Neural crest cell (in vitro differentiated cells): ENCODE data around the gene CDC42BPA. TPM values are rescaled to one million over a fixed set of nuclear protein-coding genes. Genes with fewer than 3 reads are reported as not detected.

Experiments used
- DNase-seq: peaks from one replicate; pipeline ENCODE4 v3.0.0; 2021; ENCODE audit warnings: low read depth, mixed read lengths, low spot score
- H3K27ac Mint-ChIP-seq: one replicate; pipeline ENCODE4 v1.8.0; 2021; ENCODE audit warnings: mild to moderate bottlenecking, mixed read lengths; ENCODE audit not compliant: unreplicated experiment
- H3K27me3 Mint-ChIP-seq: 2 replicates; pipeline ENCODE4 v1.8.0; 2021; ENCODE audit warnings: low read depth, mild to moderate bottlenecking, mixed read lengths
- H3K36me3 Mint-ChIP-seq: 2 replicates; pipeline ENCODE4 v1.8.0; 2021; ENCODE audit warnings: low read depth, mild to moderate bottlenecking, mixed read lengths
- H3K4me1 Mint-ChIP-seq: 2 replicates; pipeline ENCODE4 v1.8.0; 2021; ENCODE audit warnings: mixed read lengths
- H3K4me3 Mint-ChIP-seq: one replicate; pipeline ENCODE4 v1.8.0; 2021; ENCODE audit warnings: mild to moderate bottlenecking, mixed read lengths
- H3K9me3 Mint-ChIP-seq: 2 replicates; pipeline ENCODE4 v1.8.0; 2021; ENCODE audit warnings: mixed read lengths
- total RNA-seq: library from RNA; stranded (reverse); gene quantifications from 2 replicates; pipeline ENCODE4 v1.2.1, GENCODE V29; 2021
- TF ChIP-seq, protein P1 (sequence below): fragments of 200-600 bp; sonication (generic); conservative IDR thresholded peaks from 2 replicates; pipeline ENCODE4 v1.5.0; 2021; ENCODE audit warnings: antibody characterized with exemption, mild to moderate bottlenecking

Gene CDC42BPA
- total RNA-seq, 1 donor from 2014 or later = 35.6 TPM

DNA sequence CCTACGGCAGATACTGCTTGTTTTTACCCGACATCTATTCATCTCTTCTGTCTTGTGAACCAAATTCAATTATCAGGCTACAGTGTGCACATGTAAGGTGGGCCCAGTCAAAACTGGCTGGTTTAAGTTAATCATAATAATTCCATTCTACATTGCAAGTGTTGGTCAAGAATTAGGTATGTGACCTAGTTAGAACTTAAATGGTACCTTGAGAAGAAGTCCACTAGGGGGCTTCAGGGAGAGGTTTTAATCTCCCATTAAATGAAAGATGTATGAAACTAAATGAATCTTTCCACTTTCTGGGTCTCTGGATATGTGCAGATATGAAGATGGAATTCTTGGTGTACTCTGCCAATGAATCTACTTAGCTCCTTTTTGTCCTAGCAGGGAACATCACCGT, 187.1 kb downstream of the CDC42BPA start:
- Mint-ChIP-seq H3K27ac (no peak overlapping the region), H3K36me3 (peaks cover 21% of the 10 kb centered on the region)
- DNase-seq = no peak

DNA sequence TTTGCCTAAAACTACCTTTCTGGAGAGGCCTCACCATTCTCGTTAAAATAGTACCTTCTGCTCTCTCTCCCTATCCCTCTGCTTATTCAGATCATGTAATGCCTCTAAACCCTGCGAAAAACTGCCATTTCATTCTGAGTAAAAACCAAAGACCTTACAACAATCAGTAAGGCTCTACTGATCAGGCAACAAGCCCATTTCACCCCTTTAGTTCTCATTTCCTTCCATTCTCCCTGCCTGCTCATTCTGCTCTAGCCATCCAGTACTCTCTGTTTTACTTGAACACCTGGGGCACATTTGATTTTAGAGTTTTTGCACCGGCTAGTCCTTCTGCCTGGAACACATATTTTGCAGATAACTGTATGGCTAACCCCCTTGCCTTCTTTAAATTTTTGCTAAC, 190.4 kb downstream of the CDC42BPA start:
- Mint-ChIP-seq H3K27ac (no peak overlapping the region), H3K4me1 (no peaks in the 10 kb centered on the region), H3K9me3 (no peaks in the 10 kb centered on the region), H3K4me3 (no peak overlapping the region), H3K27me3 (no peaks in the 10 kb centered on the region), H3K36me3 (peaks cover 10% of the 10 kb centered on the region)
- no peak for DNase-seq
- TF ChIP-seq, protein P1, sequence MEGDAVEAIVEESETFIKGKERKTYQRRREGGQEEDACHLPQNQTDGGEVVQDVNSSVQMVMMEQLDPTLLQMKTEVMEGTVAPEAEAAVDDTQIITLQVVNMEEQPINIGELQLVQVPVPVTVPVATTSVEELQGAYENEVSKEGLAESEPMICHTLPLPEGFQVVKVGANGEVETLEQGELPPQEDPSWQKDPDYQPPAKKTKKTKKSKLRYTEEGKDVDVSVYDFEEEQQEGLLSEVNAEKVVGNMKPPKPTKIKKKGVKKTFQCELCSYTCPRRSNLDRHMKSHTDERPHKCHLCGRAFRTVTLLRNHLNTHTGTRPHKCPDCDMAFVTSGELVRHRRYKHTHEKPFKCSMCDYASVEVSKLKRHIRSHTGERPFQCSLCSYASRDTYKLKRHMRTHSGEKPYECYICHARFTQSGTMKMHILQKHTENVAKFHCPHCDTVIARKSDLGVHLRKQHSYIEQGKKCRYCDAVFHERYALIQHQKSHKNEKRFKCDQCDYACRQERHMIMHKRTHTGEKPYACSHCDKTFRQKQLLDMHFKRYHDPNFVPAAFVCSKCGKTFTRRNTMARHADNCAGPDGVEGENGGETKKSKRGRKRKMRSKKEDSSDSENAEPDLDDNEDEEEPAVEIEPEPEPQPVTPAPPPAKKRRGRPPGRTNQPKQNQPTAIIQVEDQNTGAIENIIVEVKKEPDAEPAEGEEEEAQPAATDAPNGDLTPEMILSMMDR = no peak

More for the DNA sequence above, 187.1 kb downstream of the CDC42BPA start:
- Mint-ChIP-seq H3K4me1 (peaks cover 5% of the 10 kb centered on the region), H3K4me3 (no peak overlapping the region), H3K9me3 (no peaks in the 10 kb centered on the region), H3K27me3 (no peaks in the 10 kb centered on the region)
- TF ChIP-seq, protein P1 = peak; percentile 59

DNA sequence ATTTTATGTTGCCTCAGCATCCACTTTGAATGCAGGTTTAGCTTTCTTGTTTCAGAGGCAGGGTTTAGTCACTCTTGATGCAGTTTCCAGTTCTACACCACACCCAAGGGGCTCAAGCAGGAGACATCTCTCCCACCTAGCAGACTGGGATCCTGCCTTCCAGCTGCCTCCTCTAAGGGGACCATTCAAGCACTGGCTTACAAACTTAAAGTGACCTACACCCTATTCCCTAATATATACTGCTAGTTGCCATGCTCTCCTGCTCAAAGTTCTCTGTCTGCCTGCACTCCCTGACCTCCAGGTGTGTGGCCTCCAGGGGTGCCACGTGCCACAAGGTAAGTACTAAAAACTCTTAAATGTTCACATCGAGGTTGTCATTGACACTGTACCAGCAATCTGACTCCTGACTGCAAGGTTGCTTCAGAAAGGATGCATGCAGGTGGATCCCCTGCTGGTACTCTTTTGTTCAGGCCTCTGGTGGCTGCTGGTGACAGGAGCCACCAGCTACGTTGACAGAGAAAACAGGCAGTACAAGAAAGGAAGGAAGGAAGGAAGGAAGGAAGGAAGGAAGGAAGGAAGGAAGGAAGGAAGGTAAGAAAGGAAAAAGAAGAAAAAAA, 192.3 kb downstream of the CDC42BPA start:
- TF ChIP-seq, protein P1 = no peak

DNA sequence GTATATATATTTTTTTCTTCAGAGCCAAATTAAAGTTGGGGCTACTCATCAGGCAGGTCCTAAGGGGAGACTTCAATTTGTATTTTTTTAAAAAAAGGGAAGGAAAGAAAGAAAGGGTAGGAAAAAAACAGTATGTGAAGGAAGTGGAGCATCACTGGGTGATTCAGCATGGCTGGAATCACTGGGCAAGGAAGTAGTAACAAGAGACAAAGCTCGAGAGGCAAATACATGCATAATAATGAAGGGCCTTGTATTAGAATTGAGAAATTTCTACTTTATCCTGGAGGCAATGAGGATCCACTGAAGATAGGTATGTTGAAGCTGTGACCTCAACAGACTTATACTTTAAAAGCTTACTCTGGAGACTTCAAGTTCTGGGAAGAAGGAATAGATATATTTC, 193.8 kb downstream of the CDC42BPA start:
- Mint-ChIP-seq H3K4me1 (peaks cover 4% of the 10 kb centered on the region), H3K4me3 (no peak overlapping the region), H3K27me3 (no peaks in the 10 kb centered on the region), H3K9me3 (no peaks in the 10 kb centered on the region), H3K36me3 (peaks cover 5% of the 10 kb centered on the region), H3K27ac (no peak overlapping the region)
- TF ChIP-seq, protein P1 = no peak
- no peak for DNase-seq

More for the DNA sequence above, 192.3 kb downstream of the CDC42BPA start:
- Mint-ChIP-seq H3K27me3 (no peaks in the 10 kb centered on the region), H3K4me1 (peaks cover 2% of the 10 kb centered on the region), H3K27ac (no peak overlapping the region), H3K4me3 (no peak overlapping the region), H3K9me3 (no peaks in the 10 kb centered on the region), H3K36me3 (peaks cover 3% of the 10 kb centered on the region)
- DNase-seq = no peak

DNA sequence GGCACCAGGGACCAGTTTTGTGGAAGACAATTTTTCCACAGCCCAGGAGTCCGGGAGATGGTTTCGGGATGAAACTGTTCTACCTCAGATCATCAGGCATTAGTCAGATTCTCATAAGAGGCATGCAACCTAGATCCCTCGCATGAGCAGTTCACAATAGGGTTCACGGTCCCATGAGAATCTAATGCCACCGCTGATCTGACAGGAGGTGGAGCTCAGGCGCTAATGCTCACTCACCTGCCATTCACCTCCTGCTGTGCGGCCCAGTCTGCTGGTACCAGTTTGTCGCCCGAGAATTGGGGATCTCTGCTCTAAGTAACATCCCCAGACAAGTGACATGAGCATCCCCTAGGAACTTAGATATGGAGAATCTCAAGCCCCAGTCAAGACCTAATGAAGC, 197.5 kb downstream of the CDC42BPA start:
- Mint-ChIP-seq H3K36me3 (peaks cover 5% of the 10 kb centered on the region), H3K27ac (no peak overlapping the region), H3K4me1 (peaks cover 4% of the 10 kb centered on the region), H3K4me3 (no peak overlapping the region), H3K9me3 (no peaks in the 10 kb centered on the region), H3K27me3 (no peaks in the 10 kb centered on the region)
- no peak for DNase-seq
- TF ChIP-seq, protein P1 = no peak
